MV-4-11 (cell line): ENCODE measurements around the gene SLC27A2.

Source experiments
- DNase-seq: peaks from one replicate; lab custom pipeline; 2025; lab: John Stamatoyannopoulos, UW

The SLC27A2 gene

GRCh38 chr15:50275908-50276307, 93.9 kb downstream of the SLC27A2 start:
- no peak for DNase-seq

DNA sequence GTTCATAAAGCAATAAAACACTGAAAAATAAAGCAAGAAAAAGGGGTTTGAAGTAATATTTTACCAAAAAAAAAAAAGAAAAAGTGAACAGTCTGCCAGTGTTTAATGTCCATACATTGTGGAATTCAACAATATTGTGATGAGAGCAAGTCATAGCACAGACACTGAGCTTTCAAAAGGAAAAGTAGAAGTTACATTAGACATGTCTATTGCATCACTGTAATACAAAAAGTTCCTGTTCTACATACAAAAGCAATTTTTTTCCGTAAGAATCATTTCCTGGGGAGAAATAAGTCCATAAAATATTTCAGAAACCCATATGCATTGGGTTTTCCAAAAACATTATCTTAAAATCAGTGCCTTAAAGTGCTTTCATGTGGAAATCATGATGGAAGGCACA, 95.4 kb downstream of the SLC27A2 start:
- DNase-seq = peak; percentile 28

DNA sequence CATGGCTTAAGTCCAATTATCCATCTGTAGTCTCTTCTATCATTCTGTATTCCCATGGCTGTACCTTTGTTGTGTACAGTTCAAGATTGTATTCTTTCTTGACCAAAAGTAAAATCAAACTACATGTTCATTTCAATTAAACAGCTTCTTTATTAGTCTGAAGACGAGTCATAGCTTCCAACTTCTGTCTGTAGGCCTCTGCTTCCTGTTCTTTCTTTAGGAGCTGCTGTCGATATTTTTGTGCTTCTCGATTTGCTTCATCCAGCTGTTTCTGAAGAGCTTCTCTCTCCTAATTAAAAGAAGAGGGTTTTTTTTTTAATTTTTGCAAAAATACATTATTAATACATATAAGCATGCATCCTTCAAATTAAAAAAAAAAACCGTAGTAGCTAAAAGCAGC, 96.5 kb downstream of the SLC27A2 start:
- peak; percentile 40 for DNase-seq

- DNase-seq = no peak
Measured at GRCh38 chr15:50280271-50280670, 98.3 kb downstream of the SLC27A2 start.

DNA sequence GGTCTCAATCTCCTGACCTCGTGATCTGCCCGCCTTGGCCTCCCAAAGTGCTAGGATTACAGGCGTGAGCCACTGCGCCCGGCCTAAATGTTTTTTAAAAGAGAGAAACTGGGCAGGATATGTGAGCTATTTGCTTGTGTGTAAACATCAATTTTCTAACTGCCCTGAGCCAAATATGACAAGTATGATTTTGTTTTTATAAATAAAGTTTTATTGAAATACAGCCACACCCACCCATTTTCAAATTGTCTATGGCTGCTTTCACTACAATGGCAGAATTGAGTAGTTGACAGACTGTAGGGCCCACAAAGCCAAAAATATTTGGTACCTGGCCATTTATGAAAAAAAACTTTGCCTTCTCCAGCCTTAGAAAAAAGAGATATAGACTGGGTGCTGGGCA, 99.4 kb downstream of the SLC27A2 start:
- DNase-seq = no peak
